Transverse colon (tissue), 4 donors: ENCODE data around the gene PLCXD1. TPM values are rescaled to one million over a fixed set of nuclear protein-coding genes. Genes with fewer than 3 reads are reported as not detected.
"Not testable (repeated sequence)": the region's sequence is repeated elsewhere in the genome, so short reads cannot be mapped to it uniquely, and the experiment has no call there.

Source experiments
- DNase-seq: peaks from one replicate; pipeline ENCODE4 v3.0.0-alpha.2; 2019
- H3K27ac ChIP-seq, 4 donors: fragments of 200-600 bp; sonication (generic); 2 replicates each; pipeline ENCODE4 v1.5.1; 2016 to 2018; ENCODE audit warnings: inconsistent platforms in 4 of 4
- H3K27me3 ChIP-seq: fragments of 200-600 bp; sonication (generic); 2 replicates; pipeline ENCODE4 v1.5.1; 2017; ENCODE audit warnings: inconsistent platforms
- H3K36me3 ChIP-seq, 4 donors: fragments of 200-600 bp; sonication (generic); 2 replicates each; pipeline ENCODE4 v1.5.1; 2017 to 2019; ENCODE audit warnings: inconsistent platforms in 4 of 4
- H3K4me1 ChIP-seq, 4 donors: fragments of 200-600 bp; sonication (generic); 2 replicates each; pipeline ENCODE4 v1.5.1; 2017 to 2020; ENCODE audit warnings: inconsistent platforms in 4 of 4
- H3K4me3 ChIP-seq, 4 donors: fragments of 200-600 bp; sonication (generic); 1 replicate in 1 of 4; 2 replicates in 3 of 4; pipeline versions ENCODE4 v1.5.1 to v1.6.1; 2017 to 2019; ENCODE audit warnings: inconsistent platforms in 4 of 4
- H3K9me3 ChIP-seq, 2 donors: fragments of 200-600 bp; sonication (generic); 2 replicates each; pipeline ENCODE4 v1.5.1; 2017 to 2019; ENCODE audit warnings: inconsistent platforms in 2 of 2
- EP300 ChIP-seq: sonication (generic); formaldehyde crosslinking; IDR thresholded peaks from one replicate; pipeline ENCODE4 v1.6.1; 2017; ENCODE audit warnings: antibody characterized with exemption, low read depth
- POLR2A ChIP-seq: fragments of 450-650 bp; IDR thresholded peaks from one replicate; pipeline ENCODE4 v1.6.1; 2016; ENCODE audit warnings: antibody characterized with exemption, mild to moderate bottlenecking, moderate library complexity
- POLR2AphosphoS5 ChIP-seq, 3 donors: sonication (generic); formaldehyde crosslinking; IDR thresholded peaks; one replicate each; pipeline ENCODE4 v1.6.1; 2016; ENCODE audit warnings: antibody characterized with exemption in 3 of 3
- WGBS, 2 donors: methylation state at CpG; one replicate each; pipeline ENCODE4 v1.1.5; 2018; ENCODE audit warnings: low coverage in 1 of 2; 5-methylcytosine and 5-hydroxymethylcytosine counted together
- in situ Hi-C, 4 donors: fragments of 200-750 bp; cut with MboI; loops; one replicate each; pipeline versions ENCODE4 v1.15.0 to v1.15.1; 2017; ENCODE audit warnings: low sequenced_read_pairs in 3 of 4, low pct_ligation_motif_present in 1 of 4, low pct_unique_long_range_greater_than_20kb in 1 of 4
- intact Hi-C: fragments of 100-400 bp; cut with DNase I; formaldehyde crosslinking; loops from one replicate; pipeline ENCODE4 v1.15.1; 2023; ENCODE audit warnings: low total_unique reads
- total RNA-seq, 4 donors: library from RNA; depleted of rRNA; stranded (reverse); fragments of >200 nt; gene quantifications; one replicate each; pipeline ENCODE4 v1.1.0, GENCODE V29; 2016
- TF ChIP-seq, protein P1 (sequence below), 5 experiments: fragments of 200-600 bp in 3 of 5; fragments of 450-650 bp in 2 of 5; sonication (generic) in 3 of 5; IDR thresholded peaks; 1 replicate in 2 of 5; 2 replicates in 3 of 5; pipeline ENCODE4 v1.5.1; 2016 to 2017; ENCODE audit warnings: antibody characterized with exemption in 5 of 5, inconsistent platforms in 3 of 5, mild to moderate bottlenecking in 2 of 5, moderate library complexity in 1 of 5

The PLCXD1 gene
- total RNA-seq, 4 donors from 2014 or later = 3.8 to 21.3 (median 13.8) TPM

DNA sequence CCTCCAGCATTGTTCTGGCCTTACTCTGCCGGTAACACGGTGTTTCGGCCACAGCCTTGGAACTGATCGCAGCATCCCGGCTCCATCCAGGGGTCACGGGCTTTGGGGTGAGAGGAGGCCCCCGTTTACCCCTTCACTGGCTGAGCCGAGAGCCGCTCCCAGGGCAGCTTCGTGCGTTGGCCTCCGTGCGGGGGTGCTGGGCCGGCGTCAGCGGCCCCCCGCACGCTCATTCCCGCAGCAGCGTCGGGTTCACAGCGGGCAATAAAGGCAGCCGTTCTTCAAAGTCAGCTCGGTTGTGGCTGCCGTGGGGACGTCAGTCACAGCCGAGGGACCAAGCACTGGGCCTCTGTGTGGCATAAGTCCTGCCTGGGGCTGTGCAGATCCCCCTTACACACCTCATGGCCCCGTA, 25.3 kb upstream of the PLCXD1 start:
- H3K27me3 ChIP-seq = peaks cover 3% of the 10 kb centered on the region
- no peak overlapping the region for H3K27ac ChIP-seq
- intact Hi-C loops (no loop called here), in situ Hi-C loops (no loop called here)
- 87% methylated on average over 28 of the region's 28 CpGs; no CpG with 5 or more reads in 1 of the 2 donors for WGBS, 2 donors
- H3K4me3 ChIP-seq = no peak overlapping the region
- TF ChIP-seq EP300 (no peak), POLR2AphosphoS5 (IDR thresholded peaks at IDR 0.05) (no peak), POLR2A (no peak)
- TF ChIP-seq, protein P1, sequence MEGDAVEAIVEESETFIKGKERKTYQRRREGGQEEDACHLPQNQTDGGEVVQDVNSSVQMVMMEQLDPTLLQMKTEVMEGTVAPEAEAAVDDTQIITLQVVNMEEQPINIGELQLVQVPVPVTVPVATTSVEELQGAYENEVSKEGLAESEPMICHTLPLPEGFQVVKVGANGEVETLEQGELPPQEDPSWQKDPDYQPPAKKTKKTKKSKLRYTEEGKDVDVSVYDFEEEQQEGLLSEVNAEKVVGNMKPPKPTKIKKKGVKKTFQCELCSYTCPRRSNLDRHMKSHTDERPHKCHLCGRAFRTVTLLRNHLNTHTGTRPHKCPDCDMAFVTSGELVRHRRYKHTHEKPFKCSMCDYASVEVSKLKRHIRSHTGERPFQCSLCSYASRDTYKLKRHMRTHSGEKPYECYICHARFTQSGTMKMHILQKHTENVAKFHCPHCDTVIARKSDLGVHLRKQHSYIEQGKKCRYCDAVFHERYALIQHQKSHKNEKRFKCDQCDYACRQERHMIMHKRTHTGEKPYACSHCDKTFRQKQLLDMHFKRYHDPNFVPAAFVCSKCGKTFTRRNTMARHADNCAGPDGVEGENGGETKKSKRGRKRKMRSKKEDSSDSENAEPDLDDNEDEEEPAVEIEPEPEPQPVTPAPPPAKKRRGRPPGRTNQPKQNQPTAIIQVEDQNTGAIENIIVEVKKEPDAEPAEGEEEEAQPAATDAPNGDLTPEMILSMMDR (IDR thresholded peaks at IDR 0.05) = no peak
- DNase-seq = no peak
- no peaks in the 10 kb centered on the region for H3K9me3 ChIP-seq
- no peaks in the 10 kb centered on the region for H3K36me3 ChIP-seq
- H3K4me1 ChIP-seq = no peaks in the 10 kb centered on the region

DNA sequence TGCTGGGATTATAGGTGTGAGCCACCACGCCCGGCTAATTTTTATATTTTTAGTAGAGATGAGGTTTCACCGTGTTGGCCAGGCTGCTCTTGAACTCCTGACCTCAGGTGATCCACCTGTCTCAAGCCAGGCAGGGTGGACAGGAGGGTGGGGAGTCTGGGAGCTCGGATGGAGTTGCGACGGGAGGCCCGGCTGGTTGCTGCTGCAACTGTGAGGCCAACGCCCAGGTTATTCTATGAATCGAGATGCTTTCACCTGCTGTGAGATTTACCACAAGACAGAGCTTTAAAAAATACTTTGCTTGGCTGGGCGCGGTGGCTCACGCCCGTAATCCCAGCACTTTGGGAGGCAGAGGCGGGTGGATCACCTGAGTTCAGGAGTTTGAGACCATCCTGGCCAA, 24.1 kb upstream of the PLCXD1 start:
- H3K27ac ChIP-seq, intact Hi-C loops, DNase-seq, in situ Hi-C loops, H3K4me3 ChIP-seq, H3K9me3 ChIP-seq, H3K36me3 ChIP-seq, H3K27me3 ChIP-seq, H3K4me1 ChIP-seq: not testable (repeated sequence)
- WGBS, 2 donors = 58% methylated on average over 14 of the region's 14 CpGs; no CpG with 5 or more reads in 1 of the 2 donors

DNA sequence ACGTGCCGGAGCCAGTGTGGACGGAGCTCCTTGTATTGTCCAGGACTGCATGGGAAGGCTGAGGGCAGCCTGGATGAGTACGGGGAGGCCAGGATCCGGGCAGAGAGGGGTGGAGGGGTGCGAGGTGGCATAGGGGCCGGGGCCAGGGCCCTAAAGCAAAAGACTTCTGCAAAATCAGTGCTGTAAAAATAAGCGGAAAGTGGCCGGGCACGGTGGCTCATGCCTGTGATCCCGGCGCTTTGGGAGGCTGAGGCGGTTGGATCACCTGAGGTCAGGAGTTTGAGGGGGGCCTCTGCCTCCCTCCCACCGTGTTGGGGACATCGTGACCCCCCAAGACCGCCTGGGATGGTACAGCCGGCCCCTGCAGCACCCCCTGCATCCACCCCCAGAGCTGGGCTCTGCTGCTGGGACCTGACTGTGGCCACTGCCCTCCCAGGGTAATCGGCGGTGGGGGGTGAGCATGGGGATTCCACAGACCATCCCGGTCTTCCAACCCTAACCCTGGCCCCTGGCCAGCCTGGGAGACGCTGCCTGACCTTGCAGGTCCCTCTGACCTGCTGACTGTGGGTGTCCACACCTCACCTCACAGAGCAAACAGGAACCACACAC, 23.4 kb upstream of the PLCXD1 start:
- in situ Hi-C loops = no loop called here
- no peak for DNase-seq
- WGBS, 2 donors = 79 to 80% methylated on average over 6 to 19 of the region's 21 CpGs
- peaks cover 3% of the 10 kb centered on the region for H3K27me3 ChIP-seq
- H3K27ac ChIP-seq = no peak overlapping the region
- no peaks in the 10 kb centered on the region for H3K9me3 ChIP-seq
- no peaks in the 10 kb centered on the region for H3K36me3 ChIP-seq
- no peak overlapping the region for H3K4me3 ChIP-seq
- H3K4me1 ChIP-seq = peaks cover 0 to 8% (median 3%) of the 10 kb centered on the region in 4 donors
- TF ChIP-seq, protein P1 (IDR thresholded peaks at IDR 0.05) = no peak
- TF ChIP-seq EP300 (no peak), POLR2A (no peak), POLR2AphosphoS5 (IDR thresholded peaks at IDR 0.05) (no peak)
- intact Hi-C loops = no loop called here

DNA sequence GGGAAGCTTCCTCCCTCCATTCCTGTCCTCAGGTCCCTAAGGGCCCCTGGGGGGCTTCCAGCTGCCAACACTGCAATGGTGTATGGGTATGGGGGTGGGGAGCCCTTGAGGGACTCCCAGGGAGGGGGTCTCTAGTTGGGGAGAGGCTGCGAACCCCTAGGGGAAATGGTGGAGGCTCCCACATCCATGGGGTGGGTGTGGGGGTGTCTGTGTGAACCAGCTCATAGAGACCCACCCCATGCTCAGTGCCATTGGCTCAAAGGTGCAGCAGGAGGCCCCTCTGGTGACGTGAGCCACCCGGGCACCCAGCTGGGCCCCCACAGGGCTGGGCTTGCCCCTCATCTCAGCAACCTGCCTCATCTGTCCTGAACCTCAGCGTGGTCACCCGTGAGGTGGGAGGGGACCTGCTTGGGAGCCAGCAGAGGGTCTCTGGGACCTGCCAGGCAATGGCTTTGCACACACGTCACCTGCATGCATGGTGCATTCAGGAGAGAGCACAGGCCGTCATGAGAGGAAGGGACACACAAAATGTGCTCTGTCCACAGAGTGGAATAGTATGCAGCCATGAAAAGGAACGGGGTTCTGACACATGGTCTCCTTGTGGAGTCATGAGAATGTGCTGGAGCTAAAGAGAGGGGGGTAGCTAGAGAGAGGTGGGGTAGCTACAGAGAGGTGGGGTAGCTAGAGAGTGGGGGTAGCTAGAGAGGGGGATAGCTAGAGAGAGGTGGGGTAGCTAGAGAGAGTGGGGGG, 22.7 kb upstream of the PLCXD1 start:
- DNase-seq = no peak
- peaks cover 3% of the 10 kb centered on the region for H3K27me3 ChIP-seq
- TF ChIP-seq, protein P1 (IDR thresholded peaks at IDR 0.05) = no peak
- TF ChIP-seq POLR2A = no peak
- TF ChIP-seq POLR2AphosphoS5 (IDR thresholded peaks at IDR 0.05) = no peak
- TF ChIP-seq EP300 = no peak
- no peak overlapping the region for H3K27ac ChIP-seq
- intact Hi-C loops = no loop called here
- no peaks in the 10 kb centered on the region for H3K36me3 ChIP-seq
- in situ Hi-C loops = no loop called here
- H3K9me3 ChIP-seq = no peaks in the 10 kb centered on the region
- 67 to 71% methylated on average over 2 to 8 of the region's 8 CpGs for WGBS, 2 donors
- H3K4me3 ChIP-seq = no peak overlapping the region
- peaks cover 0 to 10% (median 3%) of the 10 kb centered on the region in 4 donors for H3K4me1 ChIP-seq
